Type B pancreatic cell (in vitro differentiated cells): ENCODE results near the gene ALOX15B. TPM values are rescaled to one million over a fixed set of nuclear protein-coding genes. Genes with fewer than 3 reads are reported as not detected.

Source experiments
- DNase-seq: peaks from one replicate; pipeline ENCODE4 v3.0.0; 2021; ENCODE audit warnings: mixed read lengths; ENCODE audit not compliant: unreplicated experiment; ENCODE audit errors: extremely low spot score
- H3K27ac Mint-ChIP-seq: 2 replicates; pipeline ENCODE4 v1.8.0; 2021; ENCODE audit warnings: mild to moderate bottlenecking, mixed read lengths
- H3K27me3 Mint-ChIP-seq: 2 replicates; pipeline ENCODE4 v1.8.0; 2021; ENCODE audit warnings: mixed read lengths
- H3K36me3 Mint-ChIP-seq: 2 replicates; pipeline ENCODE4 v1.8.0; 2021; ENCODE audit warnings: mixed read lengths
- H3K4me1 Mint-ChIP-seq: one replicate; pipeline ENCODE4 v1.8.0; 2021; ENCODE audit warnings: mixed read lengths; ENCODE audit not compliant: unreplicated experiment
- H3K4me3 Mint-ChIP-seq: 2 replicates; pipeline ENCODE4 v1.8.0; 2021; ENCODE audit warnings: mild to moderate bottlenecking, mixed read lengths
- H3K9me3 Mint-ChIP-seq: 2 replicates; pipeline ENCODE4 v1.8.0; 2021; ENCODE audit warnings: mixed read lengths
- CTCF ChIP-seq: fragments of 200-600 bp; sonication (generic); conservative IDR thresholded peaks from 2 replicates; pipeline ENCODE4 v1.5.0; 2021; ENCODE audit warnings: antibody characterized with exemption, mild to moderate bottlenecking
- long read RNA-seq: library from polyadenylated mRNA; unstranded; transcript quantifications from one replicate; pipeline ENCODE4 v2.0.0, GENCODE V29; 2020
- total RNA-seq: library from RNA; stranded (reverse); gene quantifications from 2 replicates; pipeline ENCODE4 v1.2.1, GENCODE V29; 2021; ENCODE audit warnings: low replicate concordance

Gene ALOX15B
- total RNA-seq, result not detected in 2 replicates
- long read RNA-seq, result 0 reads

GRCh38 chr17:8038954-8039610 lies at the start of gene ALOX15B:
Gene ALOX15B, plus strand, starts transcription at chr17:8039059. Its CDS starts 97 bp downstream, at chr17:8039156.
- H3K4me3 Mint-ChIP-seq, result no peak within 1 kb of the TSS
- peaks cover 4% of the 10 kb centered on the region for H3K9me3 Mint-ChIP-seq
- peaks cover 4% of the 10 kb centered on the region for H3K4me1 Mint-ChIP-seq
- no peak within 1 kb of the TSS for H3K27ac Mint-ChIP-seq
- no peak for TF ChIP-seq CTCF
- DNase-seq, result no peak
- H3K27me3 Mint-ChIP-seq, result peaks cover 35% of the 10 kb centered on the region
- no peaks in the 10 kb centered on the region for H3K36me3 Mint-ChIP-seq

GRCh38 chr17:7989781-7990655 lies 48.8 kb upstream of the ALOX15B start:
- peaks cover 41% of the 10 kb centered on the region for H3K27me3 Mint-ChIP-seq
- peak overlapping the region; percentile 84 for H3K4me3 Mint-ChIP-seq
- H3K9me3 Mint-ChIP-seq, result no peaks in the 10 kb centered on the region
- H3K4me1 Mint-ChIP-seq, result no peaks in the 10 kb centered on the region
- peak; percentile 95 for DNase-seq
- TF ChIP-seq CTCF, result peak; percentile 99
- H3K36me3 Mint-ChIP-seq, result no peaks in the 10 kb centered on the region
- H3K27ac Mint-ChIP-seq, result peak overlapping the region; percentile 48

GRCh38 chr17:7992516-7992915 lies 46.3 kb upstream of the ALOX15B start:
- Mint-ChIP-seq H3K9me3 (no peaks in the 10 kb centered on the region), H3K36me3 (no peaks in the 10 kb centered on the region), H3K27me3 (peaks cover 37% of the 10 kb centered on the region), H3K4me1 (no peaks in the 10 kb centered on the region), H3K4me3 (no peak overlapping the region), H3K27ac (peak overlapping the region; percentile 12)
- TF ChIP-seq CTCF, result no peak
- DNase-seq, result no peak

DNA sequence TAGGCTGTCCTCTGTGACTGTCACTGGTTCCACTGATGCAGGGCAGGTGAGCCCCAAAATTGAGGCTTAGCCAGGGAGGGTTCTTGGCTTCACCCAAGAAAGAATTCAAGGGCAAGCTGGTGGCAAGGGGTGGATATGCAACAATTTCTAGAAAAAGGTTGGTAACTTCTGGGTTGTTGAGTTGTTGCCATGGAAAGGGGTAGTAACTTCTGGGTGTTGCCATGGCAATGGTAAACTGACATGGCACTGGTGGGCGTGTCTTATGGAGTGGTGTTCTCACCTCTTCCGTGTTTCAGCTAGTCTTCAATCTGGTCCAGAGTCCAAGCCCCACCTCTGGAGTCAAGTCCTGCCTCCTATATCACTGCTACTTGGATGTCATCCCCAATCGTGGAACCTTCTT lies 45.9 kb upstream of the ALOX15B start:
- peaks cover 34% of the 10 kb centered on the region for H3K27me3 Mint-ChIP-seq
- H3K9me3 Mint-ChIP-seq, result no peaks in the 10 kb centered on the region
- TF ChIP-seq CTCF, result no peak
- H3K4me3 Mint-ChIP-seq, result peak overlapping the region; percentile 41
- H3K36me3 Mint-ChIP-seq, result no peaks in the 10 kb centered on the region
- DNase-seq, result no peak
- H3K27ac Mint-ChIP-seq, result no peak overlapping the region
- no peaks in the 10 kb centered on the region for H3K4me1 Mint-ChIP-seq

- TF ChIP-seq CTCF, result no peak
- H3K27me3 Mint-ChIP-seq, result peaks cover 40% of the 10 kb centered on the region
- no peak for DNase-seq
- H3K36me3 Mint-ChIP-seq, result no peaks in the 10 kb centered on the region
- no peaks in the 10 kb centered on the region for H3K9me3 Mint-ChIP-seq
- no peaks in the 10 kb centered on the region for H3K4me1 Mint-ChIP-seq
- no peak overlapping the region for H3K4me3 Mint-ChIP-seq
- no peak overlapping the region for H3K27ac Mint-ChIP-seq
These were observed 44.8 kb upstream of the ALOX15B start for GRCh38 chr17:7993972-7994589.
